Upper lobe of left lung (tissue), 6 donors: ENCODE results near the gene JCAD. TPM values are rescaled to one million over a fixed set of nuclear protein-coding genes. Genes with fewer than 3 reads are reported as not detected.
"Not testable (repeated sequence)": the region's sequence is repeated elsewhere in the genome, so short reads cannot be mapped to it uniquely, and the experiment has no call there.

Experiments
- ATAC-seq, 2 donors: fragments of 200-7000 bp; cut with Tn5 transposase; one replicate each; pipeline ENCODE4 v1.9.1; 2022; ENCODE audit warnings: mild to moderate bottlenecking in 2 of 2, moderate library complexity in 2 of 2; ENCODE audit not compliant: low FRiP score in 2 of 2
- DNase-seq, 2 donors: peaks; one replicate each; pipeline ENCODE4 v3.0.0-alpha.2; 2019 to 2020
- H3K27ac ChIP-seq, 4 donors: fragments of 200-600 bp; sonication (generic); one replicate each; pipeline ENCODE4 v1.5.1; 2016 to 2019
- H3K27me3 ChIP-seq, 4 donors: fragments of 200-600 bp; sonication (generic); one replicate each; pipeline ENCODE4 v1.5.1; 2017 to 2019
- H3K36me3 ChIP-seq, 4 donors: fragments of 200-600 bp; sonication (generic); one replicate each; pipeline ENCODE4 v1.5.1; 2016 to 2019
- H3K4me1 ChIP-seq, 4 donors: fragments of 200-600 bp; sonication (generic); one replicate each; pipeline ENCODE4 v1.5.1; 2018 to 2019
- H3K4me3 ChIP-seq, 4 donors: fragments of 200-600 bp; sonication (generic); one replicate each; pipeline ENCODE4 v1.5.1; 2017 to 2019; ENCODE audit warnings: mild to moderate bottlenecking in 2 of 4, moderate library complexity in 1 of 4
- H3K9me3 ChIP-seq, 4 donors: fragments of 200-600 bp; sonication (generic); one replicate each; pipeline ENCODE4 v1.5.1; 2018 to 2019
- CTCF ChIP-seq, 6 experiments: fragments of 450-650 bp in 4 of 6; fragments of 200-600 bp in 2 of 6; sonication (generic) in 2 of 6; IDR thresholded peaks; one replicate each; pipeline ENCODE4 v1.5.1; 2016 to 2019; ENCODE audit warnings: antibody characterized with exemption in 6 of 6
- EP300 ChIP-seq, 4 donors: sonication (generic); formaldehyde crosslinking; IDR thresholded peaks; one replicate each; pipeline ENCODE4 v1.5.1; 2017; ENCODE audit warnings: antibody characterized with exemption in 4 of 4, control low read depth in 2 of 4
- POLR2A ChIP-seq, 4 donors: fragments of 450-650 bp; IDR thresholded peaks; one replicate each; pipeline ENCODE4 v1.5.1; 2016 to 2017; ENCODE audit warnings: antibody characterized with exemption in 4 of 4, mild to moderate bottlenecking in 2 of 4
- POLR2AphosphoS5 ChIP-seq, 2 donors: sonication (generic); formaldehyde crosslinking; IDR thresholded peaks; one replicate each; pipeline ENCODE4 v1.5.1; 2017; ENCODE audit warnings: antibody characterized with exemption in 2 of 2
- WGBS, 2 donors: methylation state at CpG; one replicate each; pipeline ENCODE4 v1.1.5; 2017 to 2018; 5-methylcytosine and 5-hydroxymethylcytosine counted together
- total RNA-seq, 6 donors: library from RNA; depleted of rRNA in 4 of 6; stranded (reverse); fragments of >200 nt in 4 of 6; gene quantifications; one replicate each; pipeline versions ENCODE4 v1.1.0 to v1.2.1, GENCODE V29; 2016 to 2021
- donor health status: DM: no; HTN: no; CAD: no; lungs with moderate emphysema.
- donor health status: DM: no; HTN: yes; CAD: no; lungs with severe emphysema.

Gene JCAD
- total RNA-seq, 6 donors from 2014 or later = 16.8 to 83.7 (median 37.6) TPM

GRCh38 chr10:30011956-30012647 is 47.3 kb downstream of the JCAD start:
- TF ChIP-seq EP300 (IDR thresholded peaks at IDR 0.05) = no peak
- no peak for TF ChIP-seq POLR2A (IDR thresholded peaks at IDR 0.05)
- TF ChIP-seq POLR2AphosphoS5 (IDR thresholded peaks at IDR 0.05) = no peak
- no peak for TF ChIP-seq CTCF (IDR thresholded peaks at IDR 0.05)
- no peaks in the 10 kb centered on the region for H3K27me3 ChIP-seq
- DNase-seq (no peak), ATAC-seq (no peak)
- peaks cover 0 to 30% (median 15%) of the 10 kb centered on the region in 4 donors for H3K4me1 ChIP-seq
- H3K36me3 ChIP-seq = peaks cover 0 to 11% (median 0%) of the 10 kb centered on the region in 4 donors
- H3K4me3 ChIP-seq = no peak overlapping the region
- peak overlapping the region in 2 of 4 donors; percentile 56 to 62 for H3K27ac ChIP-seq
- no peaks in the 10 kb centered on the region for H3K9me3 ChIP-seq
- 67 to 72% methylated on average over 4 of the region's 4 CpGs for WGBS, 2 donors

GRCh38 chr10:30011396-30011795 is 48.0 kb downstream of the JCAD start:
- DNase-seq = no peak

GRCh38 chr10:30007406-30007805 is 52.0 kb downstream of the JCAD start:
- no peaks in the 10 kb centered on the region for H3K36me3 ChIP-seq
- no peaks in the 10 kb centered on the region for H3K9me3 ChIP-seq
- H3K4me1 ChIP-seq = peaks cover 3 to 25% (median 8%) of the 10 kb centered on the region in 4 donors
- no peak overlapping the region for H3K4me3 ChIP-seq
- H3K27me3 ChIP-seq = no peaks in the 10 kb centered on the region
- TF ChIP-seq POLR2AphosphoS5 (IDR thresholded peaks at IDR 0.05) = no peak
- no peak for TF ChIP-seq CTCF (IDR thresholded peaks at IDR 0.05)
- no peak for TF ChIP-seq POLR2A (IDR thresholded peaks at IDR 0.05)
- no peak for TF ChIP-seq EP300 (IDR thresholded peaks at IDR 0.05)
- WGBS, 2 donors = 66 to 71% methylated on average over 3 of the region's 3 CpGs
- no peak for DNase-seq
- H3K27ac ChIP-seq = peak overlapping the region in 2 of 4 donors; percentile 18 to 57
- no peak for ATAC-seq

More at GRCh38 chr10:30011396-30011795, 48.0 kb downstream of the JCAD start:
- no peak for ATAC-seq
- Histone ChIP-seq H3K9me3 (no peaks in the 10 kb centered on the region), H3K4me3 (no peak overlapping the region), H3K36me3 (peaks cover 0 to 5% (median 0%) of the 10 kb centered on the region in 4 donors), H3K4me1 (peaks cover 0 to 27% (median 15%) of the 10 kb centered on the region in 4 donors), H3K27ac (peak overlapping the region in 2 of 4 donors; percentile 56 to 62), H3K27me3 (no peaks in the 10 kb centered on the region)
- no peak for TF ChIP-seq POLR2A (IDR thresholded peaks at IDR 0.05)
- TF ChIP-seq EP300 (IDR thresholded peaks at IDR 0.05) = no peak
- no peak for TF ChIP-seq CTCF (IDR thresholded peaks at IDR 0.05)
- TF ChIP-seq POLR2AphosphoS5 (IDR thresholded peaks at IDR 0.05) = no peak
- WGBS, 2 donors = 56% methylated on average over 8 of the region's 8 CpGs

- H3K9me3 ChIP-seq = no peaks in the 10 kb centered on the region
- H3K27ac ChIP-seq = no peak overlapping the region
- ATAC-seq (no peak), DNase-seq (no peak)
- TF ChIP-seq POLR2A (IDR thresholded peaks at IDR 0.05) (no peak), CTCF (IDR thresholded peaks at IDR 0.05) (no peak), POLR2AphosphoS5 (IDR thresholded peaks at IDR 0.05) (no peak), EP300 (IDR thresholded peaks at IDR 0.05) (no peak)
- H3K4me3 ChIP-seq = no peak overlapping the region
- H3K27me3 ChIP-seq = no peaks in the 10 kb centered on the region
- no peaks in the 10 kb centered on the region for H3K36me3 ChIP-seq
- peaks cover 13 to 28% (median 17%) of the 10 kb centered on the region in 4 donors for H3K4me1 ChIP-seq
- 92 to 94% methylated on average over 8 of the region's 8 CpGs for WGBS, 2 donors
Observed at GRCh38 chr10:30006410-30006809, 53.0 kb downstream of the JCAD start.

- not testable (repeated sequence) for H3K9me3 ChIP-seq, H3K4me3 ChIP-seq
Observed at GRCh38 chr10:30005116-30005515, 54.3 kb downstream of the JCAD start.

More at GRCh38 chr10:30005116-30005515, 54.3 kb downstream of the JCAD start:
- ATAC-seq, H3K27me3 ChIP-seq, DNase-seq, H3K27ac ChIP-seq, H3K36me3 ChIP-seq: not testable (repeated sequence)
- WGBS, 2 donors = 29 to 43% methylated on average over 1 of the region's 1 CpG
- H3K4me1 ChIP-seq = peaks cover 18 to 28% (median 24%) of the 10 kb centered on the region in 4 donors
